ENCODE data around the gene FNIP1. TPM values are rescaled to one million over a fixed set of nuclear protein-coding genes. Genes with fewer than 3 reads are reported as not detected.

FNIP1 gene
- polyA plus RNA-seq, 1 donor (not counting 4 experiments of a cell fraction or from before 2014, with no cell fraction given), result 14.6 TPM

- no peak overlapping the region for H3K4me3 ChIP-seq (ENCODE audit: control insufficient read depth in 2 of 3, extremely low read depth in 1 of 3, insufficient read depth in 2 of 3, low read depth in 1 of 3, low read length in 3 of 3)
- DNase-seq (ENCODE audit: low read depth, low spot score) (no peak), FAIRE-seq (no peak)
- H3K4me2 ChIP-seq (ENCODE audit: control insufficient read depth, extremely low read depth, insufficient read depth, low read depth, low read length), result no peak overlapping the region
- H3K9me1 ChIP-seq (ENCODE audit: control insufficient read depth, extremely low read depth, insufficient read depth, low read length), result no peaks in the 10 kb centered on the region
- no peak overlapping the region for H3K27ac ChIP-seq (ENCODE audit: control insufficient read depth, insufficient read depth, low read length)
- no peaks in the 10 kb centered on the region for H4K20me1 ChIP-seq (ENCODE audit: control insufficient read depth, extremely low read depth, insufficient read depth, low read length)
- no peak overlapping the region for H3K9ac ChIP-seq (ENCODE audit: control insufficient read depth, extremely low read depth, insufficient read depth, low read length)
- no peak overlapping the region for H2AFZ ChIP-seq (ENCODE audit: control insufficient read depth, low read length)
- no peaks in the 10 kb centered on the region for H3K36me3 ChIP-seq (ENCODE audit: control insufficient read depth in 2 of 2, extremely low read depth in 1 of 2, insufficient read depth in 2 of 2, low read length in 2 of 2)
- TF ChIP-seq CTCF (optimal IDR thresholded peaks at IDR 0.05 in 1 of 3, IDR thresholded peaks at IDR 0.05 in 1 of 3, conservative IDR thresholded peaks at IDR 0.05 in 1 of 3; ENCODE audit: extremely low read depth in 1 of 3, insufficient read depth in 2 of 3, low read length in 3 of 3) (no peak), EZH2 (IDR thresholded peaks at IDR 0.05; ENCODE audit: low read length) (no peak)
- H3K27me3 ChIP-seq (ENCODE audit: control insufficient read depth, extremely low read depth, insufficient read depth, low read length), result no peaks in the 10 kb centered on the region
- dilution Hi-C loops (cut with MboI; ENCODE audit: extremely low pct_ligation_motif_present, low sequenced_read_pairs), result no loop called here
- H3K9me3 ChIP-seq (ENCODE audit: control insufficient read depth, low read depth, low read length), result no peaks in the 10 kb centered on the region
- H3K79me2 ChIP-seq (ENCODE audit: control insufficient read depth, insufficient read depth, low read length), result peaks cover 91% of the 10 kb centered on the region
- H3K4me1 ChIP-seq (ENCODE audit: control insufficient read depth, extremely low read depth, insufficient read depth, low read length), result no peaks in the 10 kb centered on the region
Observed at GRCh38 chr5:131617140-131617822, 179.5 kb downstream of the FNIP1 start.

GRCh38 chr5:131615957-131616356 lies 180.9 kb downstream of the FNIP1 start:
- Histone ChIP-seq H3K4me3 (ENCODE audit: control insufficient read depth in 2 of 3, extremely low read depth in 1 of 3, insufficient read depth in 2 of 3, low read depth in 1 of 3, low read length in 3 of 3) (no peak overlapping the region), H3K79me2 (ENCODE audit: control insufficient read depth, insufficient read depth, low read length) (peaks cover 84% of the 10 kb centered on the region), H3K9me3 (ENCODE audit: control insufficient read depth, low read depth, low read length) (no peaks in the 10 kb centered on the region), H3K36me3 (ENCODE audit: control insufficient read depth in 2 of 2, extremely low read depth in 1 of 2, insufficient read depth in 2 of 2, low read length in 2 of 2) (no peaks in the 10 kb centered on the region), H2AFZ (ENCODE audit: control insufficient read depth, low read length) (no peak overlapping the region), H3K4me2 (ENCODE audit: control insufficient read depth, extremely low read depth, insufficient read depth, low read depth, low read length) (no peak overlapping the region), H3K27ac (ENCODE audit: control insufficient read depth, insufficient read depth, low read length) (no peak overlapping the region), H4K20me1 (ENCODE audit: control insufficient read depth, extremely low read depth, insufficient read depth, low read length) (no peaks in the 10 kb centered on the region), H3K27me3 (ENCODE audit: control insufficient read depth, extremely low read depth, insufficient read depth, low read length) (no peaks in the 10 kb centered on the region), H3K4me1 (ENCODE audit: control insufficient read depth, extremely low read depth, insufficient read depth, low read length) (no peaks in the 10 kb centered on the region), H3K9ac (ENCODE audit: control insufficient read depth, extremely low read depth, insufficient read depth, low read length) (no peak overlapping the region), H3K9me1 (ENCODE audit: control insufficient read depth, extremely low read depth, insufficient read depth, low read length) (no peaks in the 10 kb centered on the region)
- FAIRE-seq (no peak), DNase-seq (ENCODE audit: low read depth, low spot score) (no peak)
- TF ChIP-seq EZH2 (IDR thresholded peaks at IDR 0.05; ENCODE audit: low read length) (no peak), CTCF (optimal IDR thresholded peaks at IDR 0.05 in 1 of 3, IDR thresholded peaks at IDR 0.05 in 1 of 3, conservative IDR thresholded peaks at IDR 0.05 in 1 of 3; ENCODE audit: extremely low read depth in 1 of 3, insufficient read depth in 2 of 3, low read length in 3 of 3) (no peak)
- dilution Hi-C loops (cut with MboI; ENCODE audit: extremely low pct_ligation_motif_present, low sequenced_read_pairs), result no loop called here

Data from keratinocyte (primary cell).